GM18861 (cell line): Measurements from ENCODE around the gene MAFG.
A peak's percentile ranks its signal among the peaks of the same experiment; 100 is the strongest.

Experiments
- ATAC-seq: cut with Tn5 transposase; IDR thresholded peaks from one replicate; pipeline ENCODE4 v1.9.1; 2021; ENCODE audit not compliant: unreplicated experiment

Gene MAFG

DNA sequence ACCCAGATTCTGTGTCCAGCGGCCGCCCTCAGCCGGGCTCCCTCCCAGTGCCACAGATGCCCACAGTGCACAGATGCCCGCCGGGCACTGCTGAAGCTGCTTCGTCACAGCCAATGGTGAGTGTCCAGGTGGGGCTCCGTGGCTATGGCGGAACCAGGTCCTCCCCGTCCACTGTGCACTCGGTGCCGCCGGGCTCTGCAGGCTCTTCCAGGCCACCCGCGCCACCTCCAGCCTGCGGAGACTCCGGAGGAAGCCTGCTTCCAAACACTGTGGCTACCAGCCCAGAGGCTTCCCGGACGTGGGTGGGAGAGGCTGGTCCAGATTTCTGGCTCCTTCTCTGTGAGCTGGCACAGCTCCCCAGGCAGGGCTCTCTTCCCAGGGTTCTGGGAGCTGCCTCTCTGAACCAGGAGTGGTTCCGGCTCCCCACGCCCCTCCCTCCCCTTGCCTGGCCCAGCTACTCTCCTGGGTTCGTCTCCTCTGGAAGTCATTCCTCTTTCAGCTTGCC lies 12.4 kb upstream of the MAFG start:
- ATAC-seq = no peak

DNA sequence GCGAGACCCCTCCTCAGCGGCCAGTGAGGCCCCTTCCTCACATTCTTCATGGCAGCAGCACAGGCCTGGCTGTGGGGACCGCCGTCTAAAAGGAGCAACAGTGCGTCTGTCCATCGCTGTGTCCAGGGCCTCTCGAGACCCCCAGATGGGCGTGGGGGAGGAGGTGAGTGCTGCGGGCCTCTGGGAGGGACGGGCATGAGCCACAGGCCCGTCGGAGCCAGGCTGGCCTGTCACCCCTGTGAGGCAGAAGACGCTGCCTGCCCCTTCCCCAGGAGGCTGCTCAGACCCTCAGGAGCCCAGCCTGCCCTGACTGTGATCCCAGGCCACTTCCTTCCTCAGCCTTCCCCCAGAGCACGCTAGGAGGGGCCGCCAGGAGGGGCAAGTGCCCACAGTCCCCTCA lies 11.7 kb upstream of the MAFG start:
- no peak for ATAC-seq

DNA sequence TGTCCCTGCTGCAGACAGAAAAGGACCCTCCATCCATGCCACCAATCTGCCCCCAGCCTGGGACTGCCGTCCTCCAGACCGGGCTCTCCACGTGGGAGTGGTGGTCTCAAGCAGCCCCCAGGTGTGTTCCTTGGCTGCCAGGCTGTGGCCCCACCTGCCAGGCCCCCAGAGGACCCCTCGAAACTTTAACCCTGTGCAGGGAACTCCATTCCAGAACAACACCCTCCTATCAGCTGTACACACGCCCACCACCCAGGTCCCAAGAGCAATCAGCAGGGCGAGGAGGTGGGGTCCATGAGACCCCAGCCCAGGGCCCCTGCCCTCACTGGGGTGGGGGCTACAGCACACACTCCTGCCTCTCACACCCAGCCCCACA lies 8.2 kb upstream of the MAFG start:
- no peak for ATAC-seq

DNA sequence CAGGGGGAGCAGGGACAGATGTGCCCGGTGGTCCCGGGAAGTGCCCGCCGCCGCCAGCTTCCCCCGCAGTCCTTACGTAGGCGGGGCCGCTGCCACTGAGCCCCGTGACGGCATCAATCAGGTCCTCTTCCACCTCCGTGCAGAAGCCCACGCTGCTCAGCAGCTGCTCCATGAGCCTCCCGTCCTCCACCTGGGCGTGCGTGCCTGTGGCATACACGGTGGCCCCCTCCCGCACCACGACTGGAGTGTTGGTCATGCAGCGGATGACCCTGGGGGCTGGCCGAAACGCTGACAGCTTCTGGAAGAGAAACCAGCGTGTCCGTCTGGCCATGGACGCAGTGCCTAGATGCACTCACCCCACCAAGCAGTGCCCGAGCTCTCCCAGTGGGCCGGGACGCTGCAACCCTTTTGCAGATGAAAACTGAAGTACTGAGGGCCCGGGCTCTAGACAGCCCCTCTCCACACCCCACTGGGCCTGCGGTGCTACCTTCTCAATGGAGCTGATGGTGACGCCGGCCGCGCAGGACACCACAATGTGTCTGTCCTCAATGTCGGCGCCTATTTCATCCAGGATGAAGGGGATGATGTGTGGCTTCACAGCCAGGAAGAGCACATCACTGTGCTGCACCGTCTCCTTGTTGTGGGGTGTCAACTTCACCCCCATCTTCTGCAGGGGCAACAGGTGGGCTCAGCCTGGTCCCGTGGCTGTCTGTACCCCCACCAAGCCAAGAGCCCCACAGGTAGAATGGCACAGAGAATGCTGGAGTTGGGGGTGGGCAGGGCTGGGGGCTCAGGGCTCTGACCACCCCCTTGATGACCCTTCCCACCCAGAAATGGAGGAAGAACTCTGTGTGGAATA lies 7.5 kb upstream of the MAFG start:
- no peak for ATAC-seq

DNA sequence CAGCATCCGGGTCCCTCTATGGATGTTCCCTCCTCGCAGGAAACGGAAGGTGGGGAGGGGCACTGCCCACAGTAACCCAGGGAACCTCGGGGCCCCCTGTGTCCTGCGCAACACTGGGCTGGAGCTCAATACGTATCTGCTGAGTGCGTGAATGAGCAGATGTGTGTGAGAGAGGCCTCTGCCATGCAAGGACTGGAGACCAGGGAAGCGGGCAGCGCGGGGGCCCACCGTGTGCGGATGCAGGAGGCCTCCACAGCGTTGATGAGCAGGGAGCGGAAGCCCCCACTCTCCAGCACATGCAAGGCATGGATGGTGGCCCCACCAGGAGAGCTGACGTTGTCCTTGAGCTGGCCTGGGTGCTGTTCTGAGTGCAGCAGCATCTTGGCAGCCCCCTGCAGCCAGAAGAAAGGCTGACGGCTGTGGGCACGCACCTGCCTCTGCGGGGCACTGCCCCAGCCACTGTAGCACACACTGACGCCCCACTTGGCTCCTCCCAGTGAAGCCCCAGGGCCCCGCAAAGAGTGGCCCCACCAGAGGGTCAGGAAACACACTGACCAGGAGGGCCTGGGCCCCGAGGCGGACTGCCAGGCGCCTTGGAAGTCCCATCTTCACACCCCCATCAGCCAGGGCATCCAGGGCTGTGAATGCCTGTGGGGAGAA lies 6.7 kb upstream of the MAFG start:
- ATAC-seq = no peak

DNA sequence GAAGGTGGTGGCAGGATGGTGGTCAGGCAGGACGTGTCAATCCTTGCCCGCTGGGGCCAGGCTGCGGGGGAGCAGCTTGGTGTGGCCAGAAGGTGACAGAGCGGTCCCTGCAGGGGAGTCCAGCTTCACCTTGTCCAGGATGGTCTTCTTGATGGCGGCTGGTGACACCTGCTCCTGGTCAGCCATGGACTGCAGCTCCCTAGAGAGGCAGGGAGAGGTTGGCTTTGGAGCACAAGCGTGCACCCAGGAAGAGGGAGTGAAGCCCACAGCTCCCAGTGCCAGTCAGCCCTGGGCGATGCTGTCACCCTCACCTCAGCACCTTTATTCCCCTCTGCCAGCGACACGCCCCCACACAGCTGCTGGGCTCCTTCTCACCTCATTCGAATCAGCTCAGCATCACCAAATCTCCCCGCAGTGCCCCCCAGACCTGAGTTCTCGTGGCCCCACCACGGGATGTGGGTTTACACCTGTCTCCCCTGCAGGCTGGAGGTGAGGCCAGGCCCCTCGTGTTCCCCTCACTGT lies 5.7 kb upstream of the MAFG start:
- no peak for ATAC-seq

DNA sequence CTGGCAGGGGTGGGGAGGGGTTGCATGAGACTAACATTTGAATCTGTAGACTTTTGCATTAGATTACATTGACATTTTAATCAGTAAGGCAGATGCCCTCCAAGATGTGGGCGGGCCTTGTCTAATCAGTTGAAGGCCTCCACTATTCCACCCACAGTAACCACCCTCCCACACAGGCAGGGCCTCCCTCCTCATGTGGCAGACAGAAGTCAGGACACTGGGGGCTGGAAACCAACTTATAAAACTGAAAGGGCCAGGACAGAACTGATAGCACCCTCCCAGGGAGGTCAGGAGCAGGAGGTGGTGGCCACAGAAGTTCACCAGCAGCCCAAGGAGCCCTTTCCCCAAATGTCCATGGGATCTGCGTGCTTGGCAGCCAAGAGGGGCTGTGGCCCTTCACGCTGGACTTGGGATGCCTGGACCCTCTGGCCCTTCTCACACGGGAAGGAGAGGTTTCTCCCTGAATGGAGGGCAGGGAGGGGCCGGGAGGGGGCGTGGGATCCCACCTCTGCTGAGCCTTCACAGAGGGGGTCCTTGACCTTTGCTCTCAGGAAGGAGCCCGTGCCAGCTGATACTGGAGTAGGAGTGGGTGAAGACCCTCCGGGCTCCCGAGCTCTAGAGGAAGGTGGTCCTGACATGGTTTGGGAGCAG lies 4.9 kb upstream of the MAFG start:
- no peak for ATAC-seq

DNA sequence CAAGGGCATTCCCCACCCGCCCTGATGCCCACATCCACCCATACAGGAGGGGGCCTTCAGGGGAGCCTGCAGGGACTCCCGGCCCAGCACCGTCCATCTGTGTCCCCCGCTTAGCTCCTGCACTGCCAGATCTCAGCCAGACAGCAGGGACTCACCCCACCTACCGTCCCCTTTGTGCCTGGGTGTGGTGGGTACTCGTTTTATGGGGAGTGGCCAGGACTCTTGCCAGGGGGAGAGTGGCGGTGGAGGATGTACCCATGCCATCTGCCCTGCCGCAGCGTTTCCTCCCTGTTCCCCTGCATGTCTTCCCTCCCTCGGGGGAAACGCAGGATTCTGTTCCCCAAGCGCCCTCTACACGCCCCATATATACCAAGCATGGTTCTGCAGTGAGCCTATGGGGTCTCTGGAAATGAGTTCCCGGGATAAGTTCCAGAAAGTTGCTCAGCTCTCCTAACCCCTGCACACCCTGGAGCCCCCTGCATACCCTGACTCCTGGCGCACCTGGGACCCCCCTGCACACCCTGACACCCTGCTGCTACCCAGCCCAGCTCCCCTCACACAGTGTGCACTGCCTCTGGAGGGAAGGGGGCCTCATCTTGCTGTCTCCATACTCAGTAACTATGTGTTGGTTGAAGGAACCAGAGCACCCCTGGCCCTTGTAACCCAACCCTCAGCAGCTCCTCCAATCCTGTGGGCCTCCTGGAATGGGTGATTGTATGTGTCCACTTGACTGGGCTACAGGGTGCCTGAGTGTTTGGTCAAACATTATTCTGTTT lies 4.2 kb upstream of the MAFG start:
- ATAC-seq = no peak

DNA sequence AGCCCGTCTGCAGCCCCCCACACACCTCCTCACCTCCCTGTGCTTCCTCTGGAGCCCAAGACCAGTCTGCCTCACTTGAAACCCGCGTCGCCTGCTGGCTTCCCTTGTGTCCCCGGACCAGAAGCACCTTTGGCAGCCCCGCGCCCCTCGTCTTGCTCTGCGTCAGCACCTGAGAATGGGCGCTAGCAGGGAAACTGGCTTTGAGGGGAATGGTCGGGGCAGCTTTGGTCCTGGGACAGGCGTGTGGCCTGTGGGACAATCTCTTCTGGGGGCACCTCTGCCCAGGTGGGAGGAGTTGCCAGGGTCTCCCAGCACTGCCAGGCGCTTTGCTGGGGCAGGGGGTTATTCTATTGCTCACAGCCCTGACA lies 3.6 kb upstream of the MAFG start:
- ATAC-seq = no peak

DNA sequence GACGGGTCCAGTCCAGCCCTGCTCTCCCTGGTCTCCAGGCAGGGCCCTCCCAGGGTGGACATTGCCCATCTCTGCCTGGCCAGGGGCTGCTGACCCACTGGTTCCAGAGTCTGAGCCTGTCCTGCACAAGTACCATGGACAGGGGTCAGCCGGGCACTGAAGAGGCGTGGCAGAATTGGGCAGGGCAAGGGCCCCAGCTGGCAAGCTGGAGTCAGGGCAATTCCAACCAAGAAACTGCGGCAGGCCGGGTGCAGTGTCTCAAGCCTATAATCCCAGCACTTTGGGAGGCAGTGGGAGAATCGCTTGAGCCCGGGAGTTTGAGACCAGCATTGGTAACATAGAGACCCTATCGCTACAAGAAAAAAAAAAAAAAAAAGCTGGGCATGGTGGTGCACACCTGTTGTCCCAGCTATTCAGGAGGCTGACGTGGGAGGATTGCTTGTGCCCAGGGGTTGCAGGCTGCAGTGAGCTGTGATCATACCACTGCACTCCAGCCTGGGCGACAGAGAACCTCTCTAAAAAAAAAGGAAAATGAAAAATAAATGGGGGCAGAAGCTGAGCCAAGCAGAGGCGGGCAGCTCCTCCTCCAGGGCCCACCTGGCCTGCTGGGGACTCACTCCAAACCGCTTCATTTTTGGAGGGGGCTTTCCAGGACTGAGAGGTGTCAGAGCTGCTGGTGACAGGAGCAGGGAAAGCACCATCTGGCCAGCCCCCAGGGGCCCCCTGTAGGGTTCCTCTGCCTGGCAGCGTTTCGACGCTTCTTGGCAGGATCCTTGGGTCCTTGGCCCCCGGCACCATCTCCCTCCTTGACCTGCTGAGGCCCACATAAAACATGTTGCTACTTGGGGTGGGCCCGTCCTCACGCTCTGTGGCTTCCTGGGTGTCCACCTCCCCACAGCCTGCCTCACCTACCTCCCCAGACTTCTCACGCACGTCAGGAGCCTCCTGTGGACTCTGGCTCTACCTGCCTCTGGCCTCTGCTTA lies 2.9 kb upstream of the MAFG start:
- ATAC-seq = no peak

DNA sequence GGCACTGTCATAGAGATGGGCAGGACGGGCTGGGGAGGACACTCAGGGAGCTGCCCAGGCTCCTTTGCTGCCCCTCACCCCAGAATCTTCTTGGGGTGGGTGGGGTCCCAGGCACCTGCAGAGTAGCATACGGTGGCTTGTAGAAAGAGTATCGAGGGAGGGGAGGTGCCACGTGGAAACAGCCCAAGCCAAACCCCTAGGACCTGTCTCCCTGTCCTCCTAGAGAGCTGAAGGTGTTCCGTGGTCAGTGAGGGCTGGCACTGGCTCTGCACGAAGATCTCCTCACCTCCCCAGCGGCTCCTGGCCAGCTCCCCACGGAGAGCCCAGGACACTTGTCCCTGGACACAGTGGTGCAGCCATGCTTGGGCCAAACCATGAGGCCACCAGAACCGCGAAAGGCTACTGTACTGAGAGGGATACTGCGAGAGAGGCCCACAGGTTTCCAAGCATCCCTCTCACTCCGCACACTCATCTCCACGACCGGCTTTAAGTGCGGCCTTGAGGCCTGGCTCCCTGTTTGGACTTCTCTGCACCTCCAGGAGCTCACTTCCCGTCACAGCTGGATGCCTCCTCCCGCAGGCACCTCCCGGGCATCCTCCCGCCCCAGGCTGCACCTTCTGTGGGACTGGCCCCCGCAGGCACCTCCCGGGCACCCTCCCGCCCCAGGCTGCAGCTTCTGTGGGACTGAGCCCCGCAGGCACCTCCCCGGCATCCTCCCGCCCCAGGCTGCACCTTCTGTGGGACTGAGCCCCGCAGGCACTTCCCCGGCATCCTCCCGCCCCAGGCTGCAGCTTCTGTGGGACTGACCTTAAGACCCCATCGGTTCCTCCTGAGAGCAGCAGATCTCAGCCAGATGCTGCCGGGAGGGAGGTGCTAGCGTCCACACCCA lies 2.0 kb upstream of the MAFG start:
- no peak for ATAC-seq

DNA sequence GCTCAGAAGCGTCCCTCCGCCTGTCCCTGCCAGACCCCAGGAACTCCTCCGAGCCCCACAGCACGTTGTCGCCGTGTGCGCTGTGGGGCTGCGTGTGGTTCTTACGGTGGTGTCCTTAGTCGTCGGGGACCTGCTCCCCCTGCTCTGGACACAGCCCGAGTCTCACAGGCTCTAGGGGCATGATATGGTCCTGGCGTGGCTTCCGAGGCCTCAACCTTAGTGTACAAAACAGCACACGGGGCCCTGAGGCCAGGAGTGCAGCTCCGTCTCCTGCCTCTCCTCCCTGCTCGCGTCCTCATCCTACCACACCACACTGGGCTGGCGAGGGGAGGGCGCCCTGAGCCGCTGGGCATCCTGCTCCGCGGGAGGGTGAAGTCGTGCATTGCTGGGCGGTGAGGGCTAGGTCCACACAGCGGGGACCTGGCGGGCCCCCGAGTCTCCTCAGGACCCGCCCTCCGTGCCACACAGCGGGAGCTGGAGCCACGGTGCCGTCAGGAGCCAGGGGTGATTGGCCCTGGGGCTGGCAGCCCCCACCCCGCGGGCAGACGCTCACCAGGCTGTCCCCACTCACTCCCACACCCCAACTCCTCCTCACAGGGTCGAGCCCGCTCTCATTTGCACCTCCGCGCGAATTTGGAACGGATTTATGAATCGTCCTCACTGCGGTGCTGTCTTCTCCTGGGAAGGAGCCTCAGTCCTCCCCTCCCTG lies 1.2 kb upstream of the MAFG start:
- ATAC-seq = no peak

DNA sequence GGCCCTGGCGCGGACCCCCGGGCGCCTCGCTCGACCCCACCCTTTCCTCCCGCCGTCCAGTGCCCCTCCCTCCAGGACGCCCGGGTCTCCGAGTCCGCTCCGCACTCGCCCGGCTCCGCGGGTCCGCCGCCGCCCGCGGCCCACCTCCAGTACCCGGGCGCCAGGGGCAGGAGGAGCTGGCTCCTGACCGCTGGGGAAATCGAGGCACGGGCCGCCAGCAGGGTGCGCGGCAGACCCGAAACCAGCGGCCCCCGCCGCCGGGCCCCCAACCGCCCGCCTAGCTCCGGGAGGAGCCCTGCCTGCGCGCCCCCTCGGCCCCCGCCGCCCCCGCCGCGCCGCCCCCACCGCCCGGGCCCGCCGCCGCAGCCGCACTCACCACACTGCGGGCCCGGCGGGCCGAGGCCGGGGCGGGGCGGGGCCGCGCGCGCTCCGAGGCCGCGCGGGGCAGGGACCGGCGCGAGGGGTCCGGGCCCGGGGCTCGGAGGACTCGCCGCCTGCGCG lies 333 bp downstream of the MAFG start:
- peak; percentile 5 for ATAC-seq

DNA sequence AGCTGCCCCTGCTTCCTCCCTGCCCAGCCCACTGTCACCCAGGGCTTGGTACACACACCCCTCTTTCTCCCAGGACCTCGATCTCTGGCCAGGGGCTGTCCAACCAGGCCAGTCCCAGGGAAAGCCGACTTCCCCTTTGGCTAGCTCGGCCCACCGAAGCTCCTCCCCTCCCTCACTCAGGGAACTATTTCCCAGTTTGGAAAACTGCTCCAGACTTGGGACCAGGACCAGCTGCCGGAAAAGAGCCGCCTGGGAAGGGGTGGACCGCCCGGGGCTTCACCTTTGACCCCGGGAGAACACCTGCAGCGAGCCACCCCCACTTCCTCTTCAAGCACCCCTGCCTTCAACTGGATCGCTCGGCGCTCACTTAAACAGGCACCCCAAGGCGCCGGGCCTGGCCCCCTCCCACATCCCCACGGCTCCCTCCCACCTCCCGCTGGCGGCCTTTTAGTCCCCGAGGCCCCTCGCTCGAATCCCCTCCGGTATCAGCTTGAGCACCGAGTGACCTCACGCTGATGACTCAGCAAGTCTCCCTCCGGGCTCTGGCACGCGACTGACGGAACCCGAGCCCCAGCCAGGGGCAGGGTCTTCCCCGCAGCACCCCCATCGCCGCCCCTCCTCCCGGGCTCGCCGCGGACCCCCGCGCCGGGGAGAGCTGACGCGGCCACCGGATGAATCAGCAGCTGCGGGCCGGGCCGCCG lies 934 bp downstream of the MAFG start:
- peak; percentile 11 for ATAC-seq

DNA sequence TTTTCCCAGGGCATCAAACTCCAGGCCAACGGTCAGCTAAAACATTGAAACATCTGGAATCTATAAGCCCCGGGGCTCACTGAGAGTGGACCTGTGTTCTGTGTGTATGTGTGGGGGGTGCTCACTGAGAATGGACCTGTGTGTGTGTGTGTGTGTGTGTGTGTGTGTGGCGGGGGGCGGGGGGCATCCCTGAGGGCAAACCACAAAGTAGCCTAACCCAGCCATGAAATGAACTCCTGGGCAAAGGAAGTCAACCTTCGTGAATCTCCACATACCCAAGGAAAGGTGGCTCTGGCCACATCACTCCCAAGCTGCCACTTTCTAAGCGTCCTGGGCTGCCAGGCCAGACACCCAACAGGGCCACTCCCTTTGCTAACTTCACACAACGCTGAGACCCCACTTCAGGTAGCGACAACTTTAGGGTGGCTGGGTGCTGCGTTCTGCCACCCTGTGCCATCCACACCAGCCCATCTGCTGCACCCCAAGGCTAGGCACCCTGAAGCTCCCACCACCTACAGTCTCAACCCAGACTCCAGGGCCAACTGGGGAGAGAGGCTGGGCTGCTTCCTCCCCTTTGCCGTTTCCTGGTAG lies 1.6 kb downstream of the MAFG start:
- ATAC-seq = no peak

DNA sequence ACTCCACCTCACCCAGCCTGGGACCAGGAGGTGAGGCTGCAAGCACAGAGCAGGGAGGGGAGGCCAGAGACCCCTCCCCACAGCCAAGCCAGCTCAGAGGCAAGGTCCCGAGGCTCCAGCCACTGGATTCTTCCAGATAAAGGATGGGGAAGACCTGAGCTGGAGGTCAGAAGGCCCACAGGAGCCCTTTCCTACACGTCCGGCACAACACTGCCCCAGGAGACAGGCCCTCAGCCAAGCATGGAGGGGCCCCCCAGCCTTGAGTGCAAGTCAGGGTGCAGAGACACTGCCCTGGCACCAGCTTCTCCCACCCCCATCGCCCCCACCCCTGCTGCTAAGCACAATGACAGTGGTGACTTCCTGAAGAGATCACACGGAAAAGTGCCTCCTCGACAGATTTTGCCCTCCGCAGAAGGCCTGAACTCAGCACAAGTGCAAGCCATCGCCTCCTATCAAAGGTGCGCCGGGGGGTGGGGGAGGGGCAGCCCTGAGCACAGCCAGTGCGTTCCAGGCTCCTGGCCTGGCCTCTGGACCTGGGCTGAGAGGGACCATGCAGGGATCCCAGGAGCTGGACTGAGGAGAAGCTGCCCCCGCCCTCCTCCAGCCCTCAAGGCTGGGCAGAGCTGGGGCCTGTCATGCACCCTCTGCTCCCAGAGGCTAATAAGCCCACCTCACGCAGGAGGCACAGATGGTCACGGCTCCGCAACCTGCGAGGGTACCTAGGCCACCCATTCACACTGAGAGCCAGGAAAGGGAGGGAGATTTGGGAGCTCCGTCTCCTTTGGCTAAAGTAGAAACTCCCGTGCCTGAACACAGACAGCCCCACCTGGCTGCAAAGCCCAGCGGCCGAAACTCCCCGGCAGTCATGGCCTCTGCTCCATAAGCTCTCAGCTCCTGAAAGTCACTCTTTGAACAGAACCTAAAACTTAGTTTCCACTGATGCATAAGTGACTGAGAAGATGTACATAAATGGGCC lies 2.7 kb downstream of the MAFG start:
- no peak for ATAC-seq
